ENCODE measurements around the gene KRT15. TPM values are rescaled to one million over a fixed set of nuclear protein-coding genes. Genes with fewer than 3 reads are reported as not detected.

The KRT15 gene
- total and polyA plus RNA-seq, 2 of the 8 experiments (the other 6 are each of a cell fraction or from before 2014, with no cell fraction given) = 0.11 to 0.13 TPM

GRCh38 chr17:41511716-41512115 lies 7.0 kb downstream of the KRT15 start:
- no peak overlapping the region for H3K23ac ChIP-seq (ENCODE audit: insufficient read length)
- H3K27ac ChIP-seq (ENCODE audit: low read depth, low read length) = no peak overlapping the region
- no peaks in the 10 kb centered on the region for H4K20me1 ChIP-seq (replicated peaks in 1 of 2; ENCODE audit: control insufficient read depth in 1 of 2, insufficient read depth in 2 of 2, low read length in 2 of 2)
- H3K23me2 ChIP-seq (ENCODE audit: low read depth, low read length) = no peaks in the 10 kb centered on the region; the same call in 1 of the 2 replicates
- no peak overlapping the region for H3K4ac ChIP-seq (replicated peaks; ENCODE audit: insufficient read length, low read depth, low read length)
- 94% methylated on average over 10 of the region's 10 CpGs; no CpG with 5 or more reads in 1 of the 2 experiments for WGBS, 2 experiments (ENCODE audit: extremely low coverage in 1 of 2, insufficient coverage in 1 of 2, insufficient read length in 1 of 2, insufficient replicate concordance in 2 of 2, low coverage in 1 of 2, low lambda C conversion rate in 2 of 2, missing lambda C conversion rate in 1 of 2)
- H2BK15ac ChIP-seq (ENCODE audit: low read length) = no peak overlapping the region
- no peak for DNase-seq (ENCODE audit: low read depth in 1 of 2, low spot score in 2 of 2)
- H3K18ac ChIP-seq (ENCODE audit: extremely low read depth, low read length) = no peak overlapping the region
- no peak overlapping the region for H4K91ac ChIP-seq (replicated peaks; ENCODE audit: insufficient read length, low read length)
- H4K5ac ChIP-seq (ENCODE audit: insufficient read length, low read depth, low read length) = no peak overlapping the region
- peaks cover 0 to 5% (median 3%) of the 10 kb centered on the region in 4 experiments; a peak in 5 of 7 replicates for H3K4me1 ChIP-seq (replicated peaks in 1 of 4; ENCODE audit: control insufficient read depth in 3 of 4, insufficient read depth in 4 of 4, low read length in 3 of 4)
- ChIA-PET CTCF (ENCODE audit: partially characterized antibody) (interaction anchor here (0.6 to 33.9 kb wide), 6 partner anchors 11 to 626 kb away, joined by 3 to 427 read pairs (median 3); partner anchors contain the start of genes KRT20 and KRT36), POLR2A (ENCODE audit: partially characterized antibody) (interaction anchor here (1.1 to 2.5 kb wide), 3 partner anchors 9 to 37 kb away, joined by 3 to 8 read pairs (median 3); no protein-coding TSS in a partner anchor)
- H3K56ac ChIP-seq (replicated peaks; ENCODE audit: insufficient read length, low read depth, low read length) = no peak overlapping the region
- H3K36me3 ChIP-seq (ENCODE audit: control insufficient read depth in 2 of 4, insufficient read depth in 4 of 4, low read length in 3 of 4) = no peaks in the 10 kb centered on the region
- H3K79me2 ChIP-seq (ENCODE audit: control insufficient read depth in 1 of 2, insufficient read depth in 2 of 2, low read length in 2 of 2) = no peaks in the 10 kb centered on the region
- no peaks in the 10 kb centered on the region for H3K9me3 ChIP-seq (ENCODE audit: insufficient read depth in 2 of 2, low read depth in 1 of 2, low read length in 1 of 2)
- no peak for FAIRE-seq
- H3K14ac ChIP-seq (ENCODE audit: insufficient read length) = no peak overlapping the region
- peak overlapping the region; percentile 42; the same call in 1 of the 2 replicates for H2BK12ac ChIP-seq (ENCODE audit: low read depth, low read length)
- no peak overlapping the region for H4K8ac ChIP-seq (ENCODE audit: extremely low read depth, insufficient read depth, low read length)
- no peak overlapping the region for H2BK120ac ChIP-seq (replicated peaks; ENCODE audit: low read depth, low read length)
- no peak overlapping the region for H2BK20ac ChIP-seq (ENCODE audit: low read length)
- no peaks in the 10 kb centered on the region for H3K79me1 ChIP-seq (ENCODE audit: low read depth, low read length)
- no peaks in the 10 kb centered on the region; a peak in 1 of 7 replicates for H3K27me3 ChIP-seq (replicated peaks in 1 of 4; ENCODE audit: control insufficient read depth in 3 of 4, extremely low read depth in 1 of 4, insufficient read depth in 3 of 4, low read length in 3 of 4)
- no peak overlapping the region for H3K4me2 ChIP-seq (ENCODE audit: insufficient read depth in 1 of 2, low read depth in 2 of 2, low read length in 2 of 2)
- H3K4me3 ChIP-seq (ENCODE audit: extremely low read depth in 1 of 4, insufficient read depth in 2 of 4, low read depth in 3 of 4, low read length in 4 of 4) = no peak overlapping the region
- H3K9ac ChIP-seq (replicated peaks in 1 of 4; ENCODE audit: extremely low read depth in 1 of 4, low read depth in 3 of 4, low read length in 3 of 4) = no peak overlapping the region
- no peak overlapping the region for H2AK5ac ChIP-seq (ENCODE audit: low read depth, low read length)
- no peak overlapping the region for H2AFZ ChIP-seq (ENCODE audit: low read length)
- no peak overlapping the region for H2BK5ac ChIP-seq (ENCODE audit: low read depth, low read length)
- TF ChIP-seq CREB1 (IDR thresholded peaks at IDR 0.05) = no peak
- no peak for TF ChIP-seq PHF8 (conservative IDR thresholded peaks at IDR 0.05; ENCODE audit: low read depth, low read length)
- no peak for TF ChIP-seq RFX5 (IDR thresholded peaks at IDR 0.05; ENCODE audit: borderline replicate concordance, low read depth, low read length)
- no peak for TF ChIP-seq TBP (IDR thresholded peaks at IDR 0.05; ENCODE audit: low read depth, low read length)
- TF ChIP-seq TEAD4 (IDR thresholded peaks at IDR 0.05; ENCODE audit: low read depth, low read length) = no peak
- TF ChIP-seq SRF (IDR thresholded peaks at IDR 0.05; ENCODE audit: low read depth, low read length) = no peak
- TF ChIP-seq ATF2 (IDR thresholded peaks at IDR 0.05; ENCODE audit: low read length) = no peak
- no peak for TF ChIP-seq POLR2AphosphoS5 (IDR thresholded peaks at IDR 0.05; ENCODE audit: low read depth, low read length)
- no peak for TF ChIP-seq JUN (IDR thresholded peaks at IDR 0.05; ENCODE audit: low read depth, low read length)
- TF ChIP-seq YY1 (IDR thresholded peaks at IDR 0.05; ENCODE audit: low read depth, low read length) = no peak
- no peak for TF ChIP-seq EGR1 (IDR thresholded peaks at IDR 0.05; ENCODE audit: borderline replicate concordance, low read depth, low read length)
